Embryonic facial prominence (tissue), 1 donor: ENCODE measurements around the gene TAB3.

Experiments
- DNase-seq: peaks from one replicate; pipeline ENCODE4 v3.0.0-alpha.2; 2016; ENCODE audit errors: extremely low spot score

Gene TAB3

GRCh38 chrX:30887288-30887687 is 1.8 kb downstream of the TAB3 start:
- no peak for DNase-seq

- DNase-seq: no peak
Measured at GRCh38 chrX:30885136-30885535, 3.9 kb downstream of the TAB3 start.

- DNase-seq: no peak
Measured at GRCh38 chrX:30883138-30883537, 5.9 kb downstream of the TAB3 start.

GRCh38 chrX:30881797-30882196 is 7.3 kb downstream of the TAB3 start:
- DNase-seq: no peak

- DNase-seq: no peak
Measured at GRCh38 chrX:30881390-30881789, 7.7 kb downstream of the TAB3 start.

GRCh38 chrX:30880058-30880457 is 9.0 kb downstream of the TAB3 start:
- DNase-seq: no peak

GRCh38 chrX:30876367-30876766 is 12.7 kb downstream of the TAB3 start:
- DNase-seq: no peak

- no peak for DNase-seq
Measured at GRCh38 chrX:30875957-30876356, 13.1 kb downstream of the TAB3 start.

GRCh38 chrX:30874851-30875250 is 14.2 kb downstream of the TAB3 start:
- DNase-seq: no peak

- no peak for DNase-seq
Measured at GRCh38 chrX:30870572-30870971, 18.5 kb downstream of the TAB3 start.

GRCh38 chrX:30865612-30866011 is 23.4 kb downstream of the TAB3 start:
- DNase-seq: no peak

- DNase-seq: no peak
Measured at GRCh38 chrX:30865015-30865414, 24.0 kb downstream of the TAB3 start.

- DNase-seq: no peak
Measured at GRCh38 chrX:30864383-30864785, 24.7 kb downstream of the TAB3 start.

GRCh38 chrX:30863974-30864373 is 25.1 kb downstream of the TAB3 start:
- DNase-seq: no peak

GRCh38 chrX:30858098-30858497 is 31.0 kb downstream of the TAB3 start:
- no peak for DNase-seq

- no peak for DNase-seq
Measured at GRCh38 chrX:30851449-30851848, 37.6 kb downstream of the TAB3 start.

- no peak for DNase-seq
Measured at GRCh38 chrX:30835373-30835772, 53.7 kb downstream of the TAB3 start.

GRCh38 chrX:30833896-30834295 is 55.2 kb downstream of the TAB3 start:
- no peak for DNase-seq

GRCh38 chrX:30831082-30831481 is 58.0 kb downstream of the TAB3 start:
- no peak for DNase-seq

GRCh38 chrX:30830326-30830943 is 58.6 kb downstream of the TAB3 start:
- no peak for DNase-seq

GRCh38 chrX:30824275-30824674 is 64.8 kb downstream of the TAB3 start:
- no peak for DNase-seq

GRCh38 chrX:30822764-30823163 is 66.3 kb downstream of the TAB3 start:
- DNase-seq: no peak

GRCh38 chrX:30822068-30822681 is 66.9 kb downstream of the TAB3 start:
- DNase-seq: no peak

- DNase-seq: no peak
Measured at GRCh38 chrX:30821116-30821515, 67.9 kb downstream of the TAB3 start.
